ENCODE results near the gene OR6X1.
"Not testable (repeated sequence)": the region's sequence is repeated elsewhere in the genome, so short reads cannot be mapped to it uniquely, and the experiment has no call there.

Gene OR6X1

DNA sequence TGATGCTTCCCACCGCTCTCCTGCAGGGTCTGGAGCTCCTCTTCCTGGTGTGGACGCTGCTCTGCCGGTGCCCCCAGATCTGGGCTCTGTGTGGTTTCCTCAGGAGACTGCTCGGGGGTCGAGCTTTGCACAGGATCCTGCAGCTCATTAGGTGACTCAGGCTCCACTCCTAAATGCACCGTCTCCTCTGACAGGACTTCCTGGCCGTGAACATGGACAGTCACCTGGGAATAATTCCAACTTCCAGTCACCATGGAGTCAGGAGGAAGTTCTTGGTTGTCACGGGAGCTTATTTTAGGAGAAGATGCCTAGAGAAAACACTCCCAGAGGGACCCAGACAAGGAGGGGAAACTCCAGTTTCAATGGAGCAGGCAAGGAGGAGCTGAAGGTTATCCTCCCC is 24.7 kb downstream of the OR6X1 start:
- Histone ChIP-seq H3K27ac (no peak overlapping the region), H3K27me3 (no peaks in the 10 kb centered on the region), H3K9me3 (peaks cover 0 to 18% (median 7%) of the 10 kb centered on the region in 3 donors), H3K36me3 (peaks cover 62 to 79% (median 67%) of the 10 kb centered on the region in 3 donors), H3K4me1 (no peaks in the 10 kb centered on the region), H3K4me3 (no peak overlapping the region)
- no peak for DNase-seq
- TF ChIP-seq, protein P1, sequence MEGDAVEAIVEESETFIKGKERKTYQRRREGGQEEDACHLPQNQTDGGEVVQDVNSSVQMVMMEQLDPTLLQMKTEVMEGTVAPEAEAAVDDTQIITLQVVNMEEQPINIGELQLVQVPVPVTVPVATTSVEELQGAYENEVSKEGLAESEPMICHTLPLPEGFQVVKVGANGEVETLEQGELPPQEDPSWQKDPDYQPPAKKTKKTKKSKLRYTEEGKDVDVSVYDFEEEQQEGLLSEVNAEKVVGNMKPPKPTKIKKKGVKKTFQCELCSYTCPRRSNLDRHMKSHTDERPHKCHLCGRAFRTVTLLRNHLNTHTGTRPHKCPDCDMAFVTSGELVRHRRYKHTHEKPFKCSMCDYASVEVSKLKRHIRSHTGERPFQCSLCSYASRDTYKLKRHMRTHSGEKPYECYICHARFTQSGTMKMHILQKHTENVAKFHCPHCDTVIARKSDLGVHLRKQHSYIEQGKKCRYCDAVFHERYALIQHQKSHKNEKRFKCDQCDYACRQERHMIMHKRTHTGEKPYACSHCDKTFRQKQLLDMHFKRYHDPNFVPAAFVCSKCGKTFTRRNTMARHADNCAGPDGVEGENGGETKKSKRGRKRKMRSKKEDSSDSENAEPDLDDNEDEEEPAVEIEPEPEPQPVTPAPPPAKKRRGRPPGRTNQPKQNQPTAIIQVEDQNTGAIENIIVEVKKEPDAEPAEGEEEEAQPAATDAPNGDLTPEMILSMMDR (IDR thresholded peaks at IDR 0.05), result no peak
- intact Hi-C loops (cut with DNase I; ENCODE audit: low total_unique reads), result no loop called here

DNA sequence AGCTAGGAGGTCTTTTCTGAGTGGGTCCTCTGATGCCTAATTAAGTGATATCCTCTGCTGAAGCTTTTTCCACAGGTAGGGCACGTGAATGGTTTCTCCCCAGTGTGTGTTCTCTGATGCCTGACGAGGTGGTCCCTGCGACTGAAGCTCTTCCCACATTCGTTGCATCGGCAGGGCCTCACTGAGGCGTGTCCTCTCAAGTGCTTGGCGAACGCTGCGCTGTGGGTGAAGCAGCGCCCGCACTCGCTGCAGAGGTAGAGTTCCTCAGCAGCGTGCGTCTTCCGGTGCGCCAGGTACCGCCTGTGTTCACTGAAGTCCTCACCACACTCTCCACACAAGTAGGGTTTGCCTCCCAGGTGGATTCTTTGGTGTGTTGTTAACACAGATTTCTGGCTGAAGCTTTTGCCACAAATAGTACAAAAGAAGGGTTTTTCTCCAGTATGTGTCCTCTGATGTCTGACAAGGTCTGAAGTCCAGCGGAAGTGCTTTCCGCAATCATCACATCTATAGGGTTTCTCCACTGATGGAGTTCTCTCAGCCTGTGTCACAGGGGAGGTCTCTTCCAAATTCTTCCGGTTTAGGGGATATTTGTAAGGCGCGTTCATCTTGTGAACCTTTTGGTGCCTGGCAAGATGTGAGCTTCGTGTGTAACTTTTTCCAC is 28.2 kb downstream of the OR6X1 start:
- Histone ChIP-seq H3K36me3 (peaks cover 64 to 78% (median 73%) of the 10 kb centered on the region in 3 donors), H3K27ac (no peak overlapping the region), H3K4me1 (no peaks in the 10 kb centered on the region), H3K9me3 (peaks cover 0 to 18% (median 7%) of the 10 kb centered on the region in 3 donors), H3K4me3 (no peak overlapping the region), H3K27me3 (no peaks in the 10 kb centered on the region)
- TF ChIP-seq, protein P1 (IDR thresholded peaks at IDR 0.05), result no peak
- intact Hi-C loops (cut with DNase I; ENCODE audit: low total_unique reads), result no loop called here
- no peak for DNase-seq

GRCh38 chr11:123719452-123719851 is 34.9 kb downstream of the OR6X1 start:
- Histone ChIP-seq H3K9me3 (no peaks in the 10 kb centered on the region), H3K27me3 (no peaks in the 10 kb centered on the region), H3K4me1 (no peaks in the 10 kb centered on the region), H3K4me3 (no peak overlapping the region), H3K27ac (no peak overlapping the region), H3K36me3 (peaks cover under 1 to 11% (median 6%) of the 10 kb centered on the region in 3 donors)
- no peak for DNase-seq
- TF ChIP-seq, protein P1 (IDR thresholded peaks at IDR 0.05), result no peak
- intact Hi-C loops (cut with DNase I; ENCODE audit: low total_unique reads), result no loop called here

DNA sequence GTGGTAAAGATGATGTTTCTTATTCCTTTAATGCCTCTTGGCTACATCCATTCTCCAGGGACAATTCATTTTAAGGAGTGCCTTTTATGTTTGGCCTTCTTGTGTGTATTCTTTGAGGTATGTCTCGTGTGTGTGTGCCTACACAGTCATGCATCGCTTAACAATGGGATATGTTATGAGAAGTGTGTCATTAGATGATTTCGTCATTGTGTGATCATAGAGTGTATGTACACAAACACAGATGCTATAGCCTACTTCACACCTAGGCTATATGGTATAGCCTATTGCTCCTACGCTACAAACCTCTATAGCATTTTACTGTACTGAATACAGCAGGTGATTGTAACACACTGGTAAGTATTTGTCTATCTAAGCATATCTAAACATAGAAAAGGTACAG is 35.8 kb downstream of the OR6X1 start:
- peaks cover 0 to 1% (median 0%) of the 10 kb centered on the region in 3 donors for H3K36me3 ChIP-seq
- no peaks in the 10 kb centered on the region for H3K4me1 ChIP-seq
- no peak overlapping the region for H3K27ac ChIP-seq
- H3K9me3 ChIP-seq, result no peaks in the 10 kb centered on the region
- intact Hi-C loops (cut with DNase I; ENCODE audit: low total_unique reads), result no loop called here
- H3K27me3 ChIP-seq, result no peaks in the 10 kb centered on the region
- TF ChIP-seq, protein P1 (IDR thresholded peaks at IDR 0.05), result no peak
- DNase-seq, result no peak
- H3K4me3 ChIP-seq, result no peak overlapping the region

DNA sequence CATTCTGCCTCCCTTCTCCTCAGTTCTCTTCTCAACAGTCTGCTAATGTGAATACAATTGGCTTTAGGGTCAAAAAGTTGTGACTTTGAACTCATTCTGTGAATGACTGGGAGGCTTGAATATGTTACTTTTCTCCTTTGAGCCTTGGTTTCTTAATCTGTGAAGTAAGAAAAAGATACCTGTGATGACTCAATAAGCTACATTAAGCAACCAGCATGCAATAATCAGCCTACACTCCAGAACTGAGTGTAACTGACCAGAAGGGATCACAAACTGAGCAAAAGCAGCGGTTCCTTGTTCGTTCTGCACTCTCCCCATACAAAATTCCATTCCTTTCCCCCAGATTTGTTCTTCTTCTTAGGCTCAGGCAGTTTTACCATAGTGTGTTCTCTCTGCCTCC is 36.3 kb downstream of the OR6X1 start:
- DNase-seq, result no peak
- TF ChIP-seq, protein P1 (IDR thresholded peaks at IDR 0.05), result no peak
- Histone ChIP-seq H3K4me3 (no peak overlapping the region), H3K27ac (no peak overlapping the region), H3K36me3 (no peaks in the 10 kb centered on the region), H3K4me1 (no peaks in the 10 kb centered on the region), H3K9me3 (no peaks in the 10 kb centered on the region), H3K27me3 (no peaks in the 10 kb centered on the region)
- intact Hi-C loops (cut with DNase I; ENCODE audit: low total_unique reads), result no loop called here

DNA sequence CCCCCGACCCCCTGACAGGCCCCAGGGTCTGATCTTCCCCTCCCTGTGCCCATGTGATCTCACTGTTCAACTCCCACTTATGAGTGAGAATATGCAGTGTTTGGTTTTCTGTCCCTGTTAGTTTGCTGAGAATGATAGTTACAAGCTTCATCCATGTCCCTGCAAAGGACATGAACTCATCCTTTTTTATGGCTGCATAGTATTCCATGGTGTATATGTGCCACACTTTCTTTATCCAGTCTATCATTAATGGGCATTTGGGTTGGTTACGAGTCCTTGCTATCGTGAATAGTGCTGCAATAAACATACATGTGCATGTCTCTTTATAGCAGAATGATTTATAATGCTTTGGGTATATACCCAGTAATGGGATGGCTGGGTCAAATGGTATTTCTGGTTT is 41.7 kb downstream of the OR6X1 start:
- H3K36me3 ChIP-seq; H3K27me3 ChIP-seq; H3K9me3 ChIP-seq; H3K4me3 ChIP-seq; H3K4me1 ChIP-seq; H3K27ac ChIP-seq; DNase-seq; intact Hi-C loops (cut with DNase I; ENCODE audit: low total_unique reads): not testable (repeated sequence)

Data from tibial artery (tissue), 4 donors.